WTC11 (cell line): ENCODE results near the gene HIKESHI.

Experiments used
- CTCF ChIP-seq: fragments of 200-600 bp; IDR thresholded peaks from 2 replicates; pipeline ENCODE4 v1.8.0; 2022; ENCODE audit warnings: antibody characterized with exemption
- FOXJ3 ChIP-seq: sonication (generic); formaldehyde crosslinking; IDR thresholded peaks from 2 replicates; pipeline ENCODE4 v1.9.0; 2021; ENCODE audit warnings: missing genetic modification reagents, mild to moderate bottlenecking, borderline replicate concordance

DNA sequence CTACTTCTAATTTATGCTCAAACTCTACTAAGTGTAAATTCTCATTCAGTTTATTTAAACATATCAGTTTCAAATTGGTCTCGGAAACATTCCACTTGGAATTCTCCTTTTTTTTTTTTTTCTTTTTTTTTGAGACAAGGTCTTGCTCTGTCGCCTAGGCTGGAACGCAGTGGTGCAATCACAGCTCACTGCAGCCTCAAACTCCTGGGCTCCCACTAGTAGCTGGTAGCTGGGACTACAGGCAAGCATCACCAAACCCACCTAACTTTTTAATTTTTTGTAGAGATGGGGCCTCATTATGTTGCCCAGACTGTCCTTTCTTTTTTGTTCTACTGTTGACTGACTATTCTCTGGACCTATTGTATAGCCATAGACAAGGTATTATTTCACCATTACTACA, 39.3 kb downstream of the HIKESHI start:
- TF ChIP-seq FOXJ3 (CRISPR knock-in tag) (no peak), CTCF (no peak)
